HG02678 (cell line): ENCODE measurements around the gene GNB1.
"Not testable (repeated sequence)": the region's sequence is repeated elsewhere in the genome, so short reads cannot be mapped to it uniquely, and the experiment has no call there.

ENCODE experiments used
- ATAC-seq: cut with Tn5 transposase; IDR thresholded peaks from one replicate; pipeline ENCODE4 v1.9.1; 2021; ENCODE audit warnings: mild to moderate bottlenecking, moderate library complexity; ENCODE audit not compliant: unreplicated experiment

The GNB1 gene

DNA sequence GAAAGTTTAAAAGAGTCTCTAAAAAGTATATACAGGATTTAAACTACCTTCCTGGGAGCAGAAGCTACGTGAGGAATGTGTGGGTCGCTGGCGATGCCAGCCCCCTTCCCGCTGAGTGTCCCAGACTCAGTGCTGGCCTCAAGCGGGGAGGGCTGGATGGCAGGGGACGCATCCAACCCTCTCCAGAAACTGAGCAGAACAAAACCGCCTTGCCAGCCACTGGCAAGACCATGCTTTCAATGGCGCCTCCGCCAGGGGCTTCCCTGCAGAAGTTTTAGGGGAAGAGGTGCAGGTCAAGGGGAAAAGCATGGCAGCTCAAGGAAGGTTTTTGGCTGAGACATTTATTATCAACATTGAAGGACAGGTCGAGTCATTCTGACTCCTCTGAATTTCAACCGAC is 138.7 kb downstream of the GNB1 start:
- ATAC-seq = no peak

- not testable (repeated sequence) for ATAC-seq
Measured at GRCh38 chr1:1749941-1750340, 140.9 kb downstream of the GNB1 start.

DNA sequence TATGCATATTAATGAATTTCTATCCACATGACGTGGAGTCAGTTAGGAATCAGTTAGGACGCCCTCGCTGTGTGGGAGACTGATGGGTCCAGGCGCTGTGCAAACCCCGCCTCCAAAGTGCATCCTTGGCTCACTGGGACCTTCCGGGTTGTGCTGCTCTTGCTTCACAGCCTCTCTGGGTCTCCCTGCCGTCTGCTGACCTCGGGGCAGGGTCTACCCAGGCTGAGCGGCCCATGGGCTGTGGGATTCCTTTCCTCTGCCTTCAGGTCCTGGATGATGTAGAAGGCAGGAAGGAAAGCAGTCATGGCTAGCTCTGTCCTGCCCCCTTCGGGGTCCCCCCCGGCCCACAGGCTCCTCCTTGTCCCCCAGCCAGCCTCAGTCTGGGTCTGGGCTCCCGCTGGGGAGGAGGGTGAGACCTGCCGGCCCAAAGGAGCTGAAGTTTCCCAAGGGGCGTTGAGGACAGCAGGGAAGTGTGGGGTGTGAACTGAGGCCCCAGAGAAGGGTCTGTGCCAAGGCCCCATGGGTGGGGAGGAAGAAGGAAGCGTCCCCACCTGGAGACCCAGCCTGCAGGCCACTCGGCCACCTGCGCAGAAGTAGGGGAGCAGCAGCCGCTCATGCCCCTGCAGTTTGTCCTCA is 142.1 kb downstream of the GNB1 start:
- no peak for ATAC-seq

DNA sequence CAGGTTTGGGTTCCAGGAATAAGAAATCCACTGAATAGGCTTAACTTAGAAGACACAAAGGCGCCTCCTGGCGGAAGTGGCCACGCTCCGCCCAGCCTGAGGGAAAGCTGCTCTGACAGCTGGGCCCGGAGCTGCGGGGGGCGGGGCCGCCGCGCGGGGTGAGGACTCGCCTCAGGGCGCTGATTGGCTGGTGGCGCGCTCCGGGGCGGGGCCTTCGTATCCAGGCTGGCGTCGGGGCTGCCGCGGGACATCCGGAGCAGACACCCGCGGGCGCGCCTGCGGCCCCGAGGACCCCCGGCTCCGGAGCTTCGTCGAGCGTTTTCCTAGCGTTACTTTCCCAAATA is 144.3 kb downstream of the GNB1 start:
- ATAC-seq = peak; percentile 87

- ATAC-seq = peak; percentile 56
Measured at GRCh38 chr1:1745651-1746565, 145.0 kb downstream of the GNB1 start.

GRCh38 chr1:1742529-1742928 is 148.4 kb downstream of the GNB1 start:
- ATAC-seq = not testable (repeated sequence)

DNA sequence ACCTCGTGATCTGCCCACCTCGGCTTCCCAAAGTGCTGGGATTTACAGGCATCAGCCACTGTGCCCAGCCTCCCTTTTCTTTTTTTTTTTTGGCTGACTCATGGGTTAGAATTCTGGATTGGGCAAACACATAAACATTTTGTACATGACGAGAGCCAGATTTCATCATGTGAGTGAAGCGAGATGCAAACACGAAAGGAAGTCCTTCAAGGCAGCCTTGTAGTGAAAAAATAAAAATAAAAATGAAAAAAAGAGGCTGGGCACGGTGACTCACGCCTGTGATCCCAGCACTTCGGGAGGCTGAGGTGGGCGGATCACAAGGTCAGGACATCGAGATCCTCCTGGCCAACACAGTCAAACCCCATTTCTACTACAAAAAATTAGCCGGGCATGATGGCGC is 149.9 kb downstream of the GNB1 start:
- not testable (repeated sequence) for ATAC-seq

- not testable (repeated sequence) for ATAC-seq
Measured at GRCh38 chr1:1738799-1739337, 152.0 kb downstream of the GNB1 start.

DNA sequence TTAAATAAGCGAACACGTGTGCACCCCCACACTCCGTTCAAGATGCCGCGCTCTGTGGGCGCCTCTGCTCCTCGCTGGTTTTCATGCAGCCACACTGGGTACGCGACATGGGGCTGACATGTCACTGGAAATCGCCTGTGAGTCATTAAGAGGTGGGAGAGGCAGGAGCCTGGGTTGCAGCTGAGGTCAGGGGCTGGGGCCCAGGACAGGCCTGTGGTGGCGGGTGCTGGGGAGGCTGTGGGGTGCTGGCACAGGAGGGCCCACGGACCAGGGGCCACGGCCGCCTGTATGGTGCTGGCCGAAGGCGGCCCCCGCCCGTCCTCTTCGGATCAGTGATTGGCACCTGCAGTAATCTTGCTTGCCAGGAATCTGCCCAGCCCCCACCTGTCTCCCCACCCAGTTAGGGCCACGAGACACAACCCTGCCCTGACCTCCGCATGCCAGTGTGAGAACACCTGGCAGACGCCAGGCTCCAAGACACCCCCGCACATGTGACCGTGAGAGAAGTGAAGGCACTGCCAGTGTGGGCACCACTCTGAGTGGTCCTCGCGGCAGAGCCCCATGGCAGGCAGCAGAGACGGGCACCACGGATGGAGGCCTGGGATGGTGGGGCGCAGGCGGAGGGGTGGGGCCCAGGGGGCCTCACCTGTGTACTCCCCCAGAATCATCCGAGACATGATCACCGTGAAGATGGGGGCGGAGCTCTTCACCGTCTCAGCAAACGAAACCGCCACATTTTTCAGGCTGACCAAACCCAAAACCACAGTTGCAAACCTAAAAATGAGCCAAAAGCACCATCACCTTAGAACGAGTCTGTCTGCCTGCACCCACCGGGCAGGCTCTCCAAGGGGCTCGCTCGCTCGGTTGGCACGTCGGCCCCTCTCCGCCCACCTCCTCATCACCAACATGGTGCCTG is 153.0 kb downstream of the GNB1 start:
- not testable (repeated sequence) for ATAC-seq
